ENCODE measurements around the gene SYNE2.

SYNE2 gene

DNA sequence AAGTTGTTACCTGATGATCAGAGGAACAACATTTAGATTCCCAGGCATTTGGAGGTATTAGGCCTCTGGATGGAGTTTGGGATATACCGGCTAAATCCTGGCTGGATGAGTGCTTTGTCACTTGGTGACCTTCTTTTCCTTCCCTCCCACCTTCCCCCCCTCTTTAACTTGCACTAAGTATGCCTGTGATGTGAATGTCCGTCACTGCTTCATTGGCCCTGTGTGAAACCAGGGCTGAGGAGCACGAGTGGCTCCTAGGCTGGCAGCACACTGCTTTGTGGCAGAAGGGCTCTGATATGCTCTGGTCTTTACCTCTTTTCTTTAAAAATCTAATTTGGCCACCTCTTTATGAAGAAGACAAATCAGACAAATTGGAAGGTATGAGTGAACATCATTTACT is 345.7 kb downstream of the SYNE2 start:
- no peak overlapping the region for H3K27ac ChIP-seq (ENCODE audit: poor library complexity, severe bottlenecking)
- ATAC-seq (ENCODE audit: low read depth) (no peak), DNase-seq (ENCODE audit: low spot score) (no peak)
- no peak for TF ChIP-seq CTCF (IDR thresholded peaks at IDR 0.05; ENCODE audit: poor library complexity, severe bottlenecking)
- no peaks in the 10 kb centered on the region for H3K27me3 ChIP-seq (ENCODE audit: insufficient read depth, poor library complexity, severe bottlenecking)
- no peaks in the 10 kb centered on the region for H3K9me3 ChIP-seq (ENCODE audit: severe bottlenecking)
- H3K4me3 ChIP-seq (ENCODE audit: severe bottlenecking) = no peak overlapping the region
- no peaks in the 10 kb centered on the region; the same call in 1 of the 2 replicates for H3K36me3 ChIP-seq (ENCODE audit: low read depth)
- no peaks in the 10 kb centered on the region for H3K4me1 ChIP-seq (ENCODE audit: insufficient read depth, poor library complexity, severe bottlenecking)

GRCh38 chr14:64200170-64200569 is 347.4 kb downstream of the SYNE2 start:
- no peak for TF ChIP-seq CTCF (IDR thresholded peaks at IDR 0.05; ENCODE audit: poor library complexity, severe bottlenecking)
- DNase-seq (ENCODE audit: low spot score) (no peak), ATAC-seq (ENCODE audit: low read depth) (no peak)
- Histone ChIP-seq H3K4me3 (ENCODE audit: severe bottlenecking) (no peak overlapping the region), H3K4me1 (ENCODE audit: insufficient read depth, poor library complexity, severe bottlenecking) (no peaks in the 10 kb centered on the region), H3K9me3 (ENCODE audit: severe bottlenecking) (no peaks in the 10 kb centered on the region), H3K27me3 (ENCODE audit: insufficient read depth, poor library complexity, severe bottlenecking) (no peaks in the 10 kb centered on the region), H3K36me3 (ENCODE audit: low read depth) (peaks cover 7% of the 10 kb centered on the region; the same call in 1 of the 2 replicates), H3K27ac (ENCODE audit: poor library complexity, severe bottlenecking) (no peak overlapping the region)

DNA sequence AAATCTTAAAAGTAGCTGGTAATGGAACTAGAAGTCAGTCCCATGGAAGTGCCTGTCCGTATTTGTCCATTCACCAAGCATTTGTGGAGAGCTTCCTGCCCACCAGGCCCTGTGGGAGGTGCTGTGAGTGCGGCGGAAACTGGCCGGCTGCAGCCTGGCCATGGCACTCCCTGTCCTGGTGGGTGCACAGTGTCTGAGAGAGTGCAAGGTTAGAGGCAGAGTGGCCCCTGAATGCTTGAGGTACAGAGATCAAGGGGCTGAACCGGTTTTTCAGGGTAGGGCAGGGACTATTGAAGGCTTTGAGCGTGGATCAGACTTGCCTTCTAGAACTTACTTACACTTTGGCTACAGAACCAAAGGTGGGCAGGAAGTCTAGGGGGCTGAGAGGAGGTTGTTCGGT is 348.5 kb downstream of the SYNE2 start:
- H3K36me3 ChIP-seq (ENCODE audit: low read depth) = peaks cover 7% of the 10 kb centered on the region; the same call in 1 of the 2 replicates
- H3K27ac ChIP-seq (ENCODE audit: poor library complexity, severe bottlenecking) = no peak overlapping the region
- H3K27me3 ChIP-seq (ENCODE audit: insufficient read depth, poor library complexity, severe bottlenecking) = no peaks in the 10 kb centered on the region
- H3K4me3 ChIP-seq (ENCODE audit: severe bottlenecking) = no peak overlapping the region
- ATAC-seq (ENCODE audit: low read depth) (no peak), DNase-seq (ENCODE audit: low spot score) (no peak)
- no peaks in the 10 kb centered on the region for H3K4me1 ChIP-seq (ENCODE audit: insufficient read depth, poor library complexity, severe bottlenecking)
- no peak for TF ChIP-seq CTCF (IDR thresholded peaks at IDR 0.05; ENCODE audit: poor library complexity, severe bottlenecking)
- H3K9me3 ChIP-seq (ENCODE audit: severe bottlenecking) = no peaks in the 10 kb centered on the region

DNA sequence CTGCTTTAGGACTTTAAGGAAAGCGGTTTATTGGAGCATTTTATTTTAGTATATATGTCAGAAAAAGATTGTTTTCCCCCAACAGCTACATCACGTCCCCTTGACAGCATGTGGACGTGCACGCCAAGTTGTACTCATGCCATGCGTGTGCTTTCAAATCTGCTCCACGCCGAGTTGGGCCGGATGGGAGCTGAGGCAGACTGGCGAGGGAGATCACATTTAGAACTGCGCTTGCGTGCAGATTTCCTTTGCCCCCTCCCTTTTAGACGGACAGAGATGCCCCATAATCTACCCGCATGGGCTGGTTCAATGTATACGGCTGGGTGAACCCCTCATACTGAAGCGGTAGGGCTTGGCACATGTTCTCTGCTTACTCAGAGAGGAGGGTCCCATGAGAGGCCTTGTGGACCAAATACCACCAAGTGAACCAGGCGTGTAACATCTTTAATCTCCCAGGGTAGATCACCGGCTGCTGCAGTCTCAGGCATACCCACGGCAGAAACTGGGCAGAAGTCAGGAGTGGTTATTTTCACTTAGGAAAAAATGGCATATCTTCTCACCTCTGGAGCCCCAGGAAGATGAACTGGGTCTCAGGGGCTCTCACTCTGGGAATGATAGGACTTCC is 349.2 kb downstream of the SYNE2 start:
- Histone ChIP-seq H3K27ac (ENCODE audit: poor library complexity, severe bottlenecking) (no peak overlapping the region), H3K4me3 (ENCODE audit: severe bottlenecking) (no peak overlapping the region), H3K27me3 (ENCODE audit: insufficient read depth, poor library complexity, severe bottlenecking) (no peaks in the 10 kb centered on the region), H3K9me3 (ENCODE audit: severe bottlenecking) (no peaks in the 10 kb centered on the region), H3K36me3 (ENCODE audit: low read depth) (peaks cover 7% of the 10 kb centered on the region; the same call in 1 of the 2 replicates), H3K4me1 (ENCODE audit: insufficient read depth, poor library complexity, severe bottlenecking) (no peaks in the 10 kb centered on the region)
- no peak for DNase-seq (ENCODE audit: low spot score)
- TF ChIP-seq CTCF (IDR thresholded peaks at IDR 0.05; ENCODE audit: poor library complexity, severe bottlenecking) = no peak
- no peak for ATAC-seq (ENCODE audit: low read depth)

- no peak for TF ChIP-seq CTCF (IDR thresholded peaks at IDR 0.05; ENCODE audit: poor library complexity, severe bottlenecking)
- H3K36me3 ChIP-seq (ENCODE audit: low read depth) = peaks cover 7% of the 10 kb centered on the region; the same call in 1 of the 2 replicates
- ATAC-seq (ENCODE audit: low read depth) = no peak
- H3K4me3 ChIP-seq (ENCODE audit: severe bottlenecking) = no peak overlapping the region
- no peaks in the 10 kb centered on the region for H3K9me3 ChIP-seq (ENCODE audit: severe bottlenecking)
- H3K27me3 ChIP-seq (ENCODE audit: insufficient read depth, poor library complexity, severe bottlenecking) = no peaks in the 10 kb centered on the region
- no peak overlapping the region for H3K27ac ChIP-seq (ENCODE audit: poor library complexity, severe bottlenecking)
- DNase-seq (ENCODE audit: low spot score) = no peak
- H3K4me1 ChIP-seq (ENCODE audit: insufficient read depth, poor library complexity, severe bottlenecking) = no peaks in the 10 kb centered on the region
These were observed 349.9 kb downstream of the SYNE2 start for GRCh38 chr14:64202716-64203115.
